HG02642 (cell line): Measurements from ENCODE around the gene BPTF.
"Not testable (repeated sequence)": the region's sequence is repeated elsewhere in the genome, so short reads cannot be mapped to it uniquely, and the experiment has no call there.

ENCODE experiments used
- ATAC-seq: cut with Tn5 transposase; IDR thresholded peaks from one replicate; pipeline ENCODE4 v1.9.1; 2021; ENCODE audit warnings: mild to moderate bottlenecking; ENCODE audit not compliant: unreplicated experiment, poor library complexity

Gene BPTF

GRCh38 chr17:67867591-67867990, 42.3 kb downstream of the BPTF start:
- ATAC-seq, result no peak

- ATAC-seq, result no peak
Measured at GRCh38 chr17:67868176-67868575, 42.9 kb downstream of the BPTF start.

- no peak for ATAC-seq
Measured at GRCh38 chr17:67879662-67880061, 54.4 kb downstream of the BPTF start.

DNA sequence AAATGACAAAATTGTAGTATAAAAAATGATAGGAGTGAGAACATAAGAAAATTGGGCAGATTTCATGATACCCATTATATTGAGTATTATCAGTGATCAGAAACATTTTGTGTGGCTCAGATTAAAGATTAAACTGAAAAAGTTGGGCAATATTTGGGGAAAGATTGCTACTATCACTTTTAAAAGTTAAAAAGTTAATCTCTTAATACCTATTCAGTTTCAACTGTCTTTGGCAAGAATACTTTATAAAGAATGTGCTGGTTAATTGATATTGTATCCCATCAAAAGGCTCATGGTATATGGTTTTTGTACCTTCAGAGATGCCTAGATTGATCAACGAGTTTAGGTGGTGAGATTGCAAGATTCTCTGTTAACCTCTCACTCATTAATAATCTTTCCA, 55.8 kb downstream of the BPTF start:
- ATAC-seq, result no peak

DNA sequence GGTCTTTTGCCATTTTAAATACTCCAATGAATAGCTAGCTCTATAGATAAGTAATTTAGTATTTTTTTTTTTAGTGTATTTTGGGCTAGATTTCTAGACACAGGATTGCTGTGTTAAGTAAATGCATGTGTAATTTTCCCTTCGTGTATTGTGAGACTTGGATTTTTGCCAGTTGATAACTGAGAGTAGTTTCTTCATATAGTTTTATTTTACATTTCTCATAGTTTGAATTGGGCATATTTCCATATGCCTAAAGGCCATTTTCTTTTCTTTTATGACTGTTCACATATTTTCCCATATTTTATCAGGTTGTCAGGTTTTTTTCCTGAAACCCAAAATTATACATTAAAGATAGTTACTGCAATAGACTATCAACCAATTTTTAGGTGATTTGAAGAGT, 59.4 kb downstream of the BPTF start:
- ATAC-seq, result no peak

GRCh38 chr17:67891481-67892119, 66.3 kb downstream of the BPTF start:
- ATAC-seq, result no peak

DNA sequence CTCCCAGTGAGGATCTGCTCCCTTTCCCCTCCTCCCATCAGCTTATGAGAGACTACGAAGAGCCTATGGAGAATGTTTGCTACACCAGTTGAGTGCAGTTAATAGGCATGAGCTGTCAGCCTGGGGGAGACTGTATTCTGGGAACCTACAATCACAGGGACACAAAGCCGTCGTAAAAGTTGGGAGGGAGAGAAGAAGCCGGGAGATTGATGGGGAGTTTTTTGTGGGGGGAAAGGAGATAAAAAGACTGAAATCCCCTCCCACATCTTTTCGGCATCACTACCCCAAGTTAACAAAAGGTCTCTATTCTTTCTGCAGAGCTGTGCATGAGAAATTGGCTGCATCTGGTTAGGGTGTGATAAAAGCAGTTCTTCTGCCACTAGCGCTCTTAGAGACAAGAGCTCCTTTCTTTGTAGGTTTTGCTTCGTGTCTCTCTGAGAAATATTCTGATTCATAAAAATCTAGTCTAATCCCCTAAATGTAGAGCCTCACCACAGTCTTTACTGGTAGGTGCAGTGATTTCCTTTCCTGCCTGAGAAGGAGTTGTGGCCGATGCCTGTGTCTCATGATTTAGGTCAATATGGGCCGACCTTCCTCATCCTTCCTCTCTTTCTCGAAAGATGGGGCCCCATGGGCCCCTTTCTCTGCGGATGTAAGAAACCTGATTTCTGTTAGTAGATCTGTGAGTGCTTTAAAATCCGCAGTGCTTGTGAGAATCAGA, 77.4 kb downstream of the BPTF start:
- no peak for ATAC-seq

GRCh38 chr17:67905298-67905697, 80.0 kb downstream of the BPTF start:
- ATAC-seq, result not testable (repeated sequence)

DNA sequence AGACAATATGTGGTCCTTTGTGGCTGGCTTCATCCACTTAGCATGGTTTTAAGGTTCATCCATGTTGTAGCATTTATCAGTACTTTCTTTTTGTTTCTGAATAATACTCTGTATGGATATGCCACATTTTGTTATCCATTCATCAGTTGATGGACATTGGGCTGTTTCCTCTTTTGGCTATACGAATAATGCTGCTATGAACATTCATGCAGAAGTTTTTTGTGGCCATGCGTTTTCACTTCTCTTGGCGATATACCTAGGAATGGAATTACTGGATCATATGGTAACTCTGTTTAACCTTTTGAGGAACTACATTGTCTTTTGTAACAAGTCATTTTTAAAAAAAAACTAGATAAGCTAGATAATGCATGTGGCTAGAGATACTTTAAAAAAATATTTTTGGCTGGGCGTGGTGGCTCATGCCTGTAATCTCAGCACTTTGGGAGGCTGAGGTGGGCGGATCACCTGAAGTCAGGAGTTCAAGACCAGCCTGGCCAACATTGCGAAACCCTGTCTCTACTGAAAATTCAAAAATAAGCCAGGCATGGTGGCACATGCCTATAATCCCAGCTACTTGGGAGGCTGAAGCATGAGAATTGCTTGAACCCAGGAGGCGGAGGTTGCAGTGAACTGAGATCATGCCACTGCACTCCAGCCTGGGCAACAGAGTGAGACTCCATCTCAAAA, 85.0 kb downstream of the BPTF start:
- not testable (repeated sequence) for ATAC-seq

GRCh38 chr17:67911059-67911782, 85.9 kb downstream of the BPTF start:
- ATAC-seq, result no peak

- no peak for ATAC-seq
Measured at GRCh38 chr17:67912088-67912487, 86.8 kb downstream of the BPTF start.

DNA sequence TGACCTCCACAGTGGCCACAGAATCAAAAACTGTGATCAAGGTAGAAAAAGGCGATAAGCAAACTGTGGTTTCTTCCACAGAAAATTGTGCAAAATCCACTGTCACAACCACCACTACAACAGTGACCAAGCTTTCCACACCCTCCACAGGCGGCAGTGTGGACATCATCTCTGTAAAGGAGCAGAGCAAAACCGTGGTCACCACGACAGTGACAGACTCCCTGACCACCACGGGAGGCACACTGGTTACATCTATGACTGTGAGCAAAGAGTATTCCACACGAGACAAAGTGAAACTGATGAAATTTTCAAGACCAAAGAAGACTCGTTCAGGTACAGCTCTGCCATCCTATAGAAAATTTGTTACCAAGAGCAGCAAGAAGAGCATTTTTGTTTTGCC, 87.4 kb downstream of the BPTF start:
- no peak for ATAC-seq

DNA sequence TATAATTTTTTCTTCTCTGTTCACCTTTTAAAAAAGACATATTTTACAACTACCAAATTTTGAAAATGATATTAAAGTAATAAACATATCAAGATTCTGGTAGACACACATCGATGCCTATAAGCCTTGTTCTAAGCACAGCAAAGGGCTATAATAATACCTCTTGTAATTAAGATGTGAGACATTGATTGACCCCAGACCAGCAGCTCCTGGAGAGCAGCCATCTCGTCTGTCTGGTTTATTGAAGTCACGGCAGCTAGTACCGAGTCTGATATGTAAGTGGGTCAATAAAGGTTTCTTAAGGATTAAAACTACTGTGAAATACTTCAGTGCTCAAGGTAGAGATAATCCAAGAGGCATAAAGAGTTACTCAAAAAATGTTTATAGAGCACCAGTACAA, 94.9 kb downstream of the BPTF start:
- ATAC-seq, result no peak

DNA sequence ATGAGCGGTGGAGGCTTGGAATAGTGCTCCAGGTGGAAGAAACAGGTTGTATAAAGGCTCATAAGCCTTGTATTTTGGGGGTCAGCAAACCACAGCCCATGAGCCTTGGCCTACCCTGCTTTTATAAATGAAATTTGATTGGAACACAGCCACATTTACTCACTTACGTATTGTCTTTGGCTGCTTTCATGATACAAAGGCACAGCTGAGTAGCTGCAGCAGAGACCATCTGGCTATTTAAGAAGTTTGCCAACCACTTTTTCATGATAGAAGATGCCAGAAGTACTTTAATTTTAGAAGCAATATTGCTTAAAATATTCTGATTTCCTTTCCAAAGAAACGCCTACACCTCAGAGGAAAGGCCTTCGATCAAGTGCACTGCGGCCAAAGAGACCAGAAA, 97.2 kb downstream of the BPTF start:
- ATAC-seq, result no peak

GRCh38 chr17:67928842-67929241, 103.5 kb downstream of the BPTF start:
- not testable (repeated sequence) for ATAC-seq

GRCh38 chr17:67931227-67931626, 105.9 kb downstream of the BPTF start:
- ATAC-seq, result no peak

- no peak for ATAC-seq
Measured at GRCh38 chr17:67942810-67943209, 117.5 kb downstream of the BPTF start.

DNA sequence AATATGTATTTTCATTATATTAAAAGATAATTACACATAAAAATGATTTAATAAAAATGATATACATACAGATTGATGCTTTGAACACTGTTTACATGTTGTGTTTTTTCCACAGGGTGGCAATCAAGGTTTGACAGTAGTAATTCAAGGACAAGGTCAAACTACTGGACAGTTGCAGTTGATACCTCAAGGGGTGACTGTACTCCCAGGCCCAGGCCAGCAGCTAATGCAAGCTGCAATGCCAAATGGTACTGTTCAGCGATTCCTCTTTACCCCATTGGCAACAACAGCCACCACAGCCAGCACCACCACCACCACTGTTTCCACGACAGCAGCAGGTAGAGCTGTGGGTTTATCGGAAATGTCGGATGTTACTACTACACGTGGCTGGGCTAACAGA, 118.7 kb downstream of the BPTF start:
- no peak for ATAC-seq

GRCh38 chr17:67946513-67946912, 121.2 kb downstream of the BPTF start:
- no peak for ATAC-seq

DNA sequence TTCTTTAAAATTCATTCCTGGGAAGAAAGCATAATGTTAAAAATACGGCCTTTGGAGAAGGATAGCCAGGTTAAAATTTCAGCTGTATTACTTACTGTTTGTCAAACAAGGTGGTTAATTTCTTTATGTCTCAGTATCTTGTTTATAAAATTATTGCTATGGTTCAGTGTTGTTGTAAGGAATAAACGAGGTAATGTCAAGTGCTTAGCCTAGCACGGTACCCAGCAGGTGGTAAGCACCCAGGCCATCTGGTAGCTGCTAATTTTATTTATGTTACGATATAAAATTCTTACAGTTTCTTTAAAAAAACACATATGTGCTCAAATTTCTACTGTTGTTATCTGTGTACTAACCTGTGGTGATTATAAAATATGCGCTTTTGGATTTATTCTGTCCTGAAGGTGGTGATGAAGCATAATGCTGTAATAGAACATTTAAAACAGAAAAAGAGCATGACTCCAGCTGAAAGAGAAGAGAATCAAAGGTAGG, 122.1 kb downstream of the BPTF start:
- no peak for ATAC-seq

- ATAC-seq, result no peak
Measured at GRCh38 chr17:67950945-67951344, 125.6 kb downstream of the BPTF start.
